Measurements from ENCODE around the gene LRP8.

LRP8 gene

GRCh38 chr1:53305650-53306049 lies 22.2 kb downstream of the LRP8 start:
- peak; percentile 26 for DNase-seq (ENCODE audit: low read depth, low spot score)

- DNase-seq (ENCODE audit: low read depth, low spot score): no peak
Observed at GRCh38 chr1:53304527-53304926, 23.3 kb downstream of the LRP8 start.

- DNase-seq (ENCODE audit: low read depth, low spot score): peak; percentile 69
Observed at GRCh38 chr1:53303726-53304515, 23.9 kb downstream of the LRP8 start.

- DNase-seq (ENCODE audit: low read depth, low spot score): no peak
Observed at GRCh38 chr1:53303243-53303642, 24.6 kb downstream of the LRP8 start.

GRCh38 chr1:53299233-53299632 lies 28.6 kb downstream of the LRP8 start:
- DNase-seq (ENCODE audit: low read depth, low spot score): no peak

GRCh38 chr1:53298045-53298637 lies 29.7 kb downstream of the LRP8 start:
- DNase-seq (ENCODE audit: low read depth, low spot score): no peak

GRCh38 chr1:53297195-53297594 lies 30.7 kb downstream of the LRP8 start:
- DNase-seq (ENCODE audit: low read depth, low spot score): no peak

GRCh38 chr1:53296117-53296749 lies 31.6 kb downstream of the LRP8 start:
- DNase-seq (ENCODE audit: low read depth, low spot score): no peak

- DNase-seq (ENCODE audit: low read depth, low spot score): no peak
Observed at GRCh38 chr1:53295726-53296116, 32.1 kb downstream of the LRP8 start.

GRCh38 chr1:53295295-53295694 lies 32.6 kb downstream of the LRP8 start:
- no peak for DNase-seq (ENCODE audit: low read depth, low spot score)

- peak; percentile 34 for DNase-seq (ENCODE audit: low read depth, low spot score)
Observed at GRCh38 chr1:53294567-53294966, 33.3 kb downstream of the LRP8 start.

GRCh38 chr1:53294061-53294460 lies 33.8 kb downstream of the LRP8 start:
- DNase-seq (ENCODE audit: low read depth, low spot score): no peak

DNA sequence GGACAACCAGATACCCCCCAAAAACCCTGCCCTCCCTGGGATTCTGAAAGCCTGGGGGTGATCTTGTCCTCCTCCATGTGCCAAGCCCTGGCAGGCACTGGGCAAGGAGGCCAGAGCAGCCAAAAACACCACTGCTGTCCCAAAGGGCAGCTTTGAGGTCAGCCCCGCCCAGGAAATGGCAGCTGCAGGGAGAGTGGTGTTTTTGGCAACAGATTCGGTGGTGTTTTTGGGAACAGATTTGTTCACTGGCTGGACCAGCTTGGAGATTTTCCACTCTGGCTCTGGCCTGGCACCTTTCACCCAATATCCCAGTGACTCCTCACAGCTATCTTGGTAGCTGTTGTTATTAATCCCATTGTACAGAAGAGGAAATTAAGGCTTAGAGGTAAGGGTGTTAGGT lies 34.7 kb downstream of the LRP8 start:
- no peak for DNase-seq (ENCODE audit: low read depth, low spot score)

GRCh38 chr1:53292690-53293089 lies 35.2 kb downstream of the LRP8 start:
- no peak for DNase-seq (ENCODE audit: low read depth, low spot score)

DNA sequence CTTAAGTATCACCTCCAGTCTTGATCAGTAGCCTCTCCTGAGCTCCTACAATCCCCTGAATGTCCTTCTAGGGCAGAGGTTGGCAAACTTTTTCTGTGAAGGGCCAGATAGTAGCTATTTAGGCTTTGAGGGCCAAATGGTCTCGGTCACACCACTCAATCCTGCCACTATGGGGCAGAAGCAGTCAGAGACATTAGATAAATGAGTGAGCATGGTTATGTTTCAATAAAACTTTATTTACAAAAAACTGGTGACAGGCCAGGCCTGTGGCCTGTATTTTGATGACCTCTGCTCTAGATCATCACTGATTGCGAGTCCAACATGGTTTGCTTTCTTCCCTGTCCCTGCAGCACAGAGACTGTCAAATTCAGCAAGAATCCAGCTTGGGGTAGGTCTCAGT lies 36.3 kb downstream of the LRP8 start:
- no peak for DNase-seq (ENCODE audit: low read depth, low spot score)

DNA sequence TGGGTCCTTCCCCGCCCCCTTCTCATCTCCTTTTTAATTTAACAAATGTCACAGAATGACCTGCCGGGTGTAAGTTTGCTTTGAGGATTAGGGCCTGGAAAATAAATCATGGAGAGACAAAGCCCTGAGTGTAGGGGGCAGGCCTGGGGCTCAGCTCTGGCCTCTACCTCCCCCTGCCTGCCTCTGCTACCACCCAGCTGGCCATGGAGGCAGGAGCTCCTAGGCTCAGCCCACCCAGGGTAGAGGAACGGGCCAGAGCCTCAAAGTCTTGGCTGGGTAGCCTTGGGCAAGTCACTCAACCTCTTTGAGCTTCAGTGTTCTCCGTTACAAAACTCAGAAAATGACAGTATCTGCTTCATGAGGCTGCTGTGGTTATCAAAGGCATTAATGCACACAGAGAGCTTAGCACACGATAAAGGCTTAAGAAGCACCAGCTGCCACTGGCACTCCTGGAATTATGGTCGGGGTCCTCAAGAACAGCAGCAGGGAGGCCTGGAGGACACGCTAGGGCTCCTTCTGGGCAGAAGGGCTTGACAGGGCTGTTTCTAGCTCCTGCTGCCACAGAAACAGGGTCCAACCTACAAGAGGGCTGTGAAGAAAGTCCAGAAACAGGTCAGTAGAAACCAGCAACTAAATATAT lies 39.0 kb downstream of the LRP8 start:
- DNase-seq (ENCODE audit: low read depth, low spot score): no peak

DNA sequence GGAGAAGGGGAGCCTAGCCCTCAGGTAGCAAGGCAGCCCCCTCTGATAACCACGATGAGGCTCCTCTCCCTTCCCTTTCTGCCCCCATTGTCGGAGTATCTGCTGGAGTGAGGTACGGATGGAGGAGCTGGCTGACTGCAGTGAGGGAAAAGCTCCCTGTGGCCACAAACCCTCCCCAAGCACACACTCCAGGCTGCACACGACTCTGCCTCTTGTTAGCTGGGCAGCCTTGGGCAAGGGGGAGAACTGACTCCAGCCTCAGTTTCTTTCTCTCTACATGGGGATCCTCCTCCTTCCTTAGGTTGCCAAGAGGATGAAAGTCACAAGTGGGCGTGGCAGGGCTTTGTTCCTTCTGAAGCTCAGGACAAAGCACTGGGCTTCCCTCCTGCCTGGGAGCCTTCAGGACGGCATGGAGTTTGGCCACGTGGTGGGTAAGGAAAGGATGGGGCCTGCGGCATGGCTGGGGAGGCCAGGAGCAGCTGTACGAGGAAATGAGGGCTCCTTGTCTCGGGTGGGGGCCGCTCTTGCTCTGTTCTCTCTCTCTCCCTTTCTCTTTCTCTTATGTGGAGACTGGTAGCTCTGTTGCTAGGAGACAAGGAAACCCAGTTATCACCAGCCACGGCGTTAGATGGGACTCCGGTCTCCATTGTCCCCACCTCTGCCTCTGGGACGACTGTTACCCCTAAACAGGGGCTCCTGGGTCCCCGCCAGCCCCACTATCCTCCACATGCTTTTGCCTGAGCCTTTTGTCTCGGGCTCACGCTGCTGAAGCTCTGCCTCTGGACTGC lies 39.7 kb downstream of the LRP8 start:
- peak; percentile 32 for DNase-seq (ENCODE audit: low read depth, low spot score)

GRCh38 chr1:53286955-53287354 lies 40.9 kb downstream of the LRP8 start:
- no peak for DNase-seq (ENCODE audit: low read depth, low spot score)

DNA sequence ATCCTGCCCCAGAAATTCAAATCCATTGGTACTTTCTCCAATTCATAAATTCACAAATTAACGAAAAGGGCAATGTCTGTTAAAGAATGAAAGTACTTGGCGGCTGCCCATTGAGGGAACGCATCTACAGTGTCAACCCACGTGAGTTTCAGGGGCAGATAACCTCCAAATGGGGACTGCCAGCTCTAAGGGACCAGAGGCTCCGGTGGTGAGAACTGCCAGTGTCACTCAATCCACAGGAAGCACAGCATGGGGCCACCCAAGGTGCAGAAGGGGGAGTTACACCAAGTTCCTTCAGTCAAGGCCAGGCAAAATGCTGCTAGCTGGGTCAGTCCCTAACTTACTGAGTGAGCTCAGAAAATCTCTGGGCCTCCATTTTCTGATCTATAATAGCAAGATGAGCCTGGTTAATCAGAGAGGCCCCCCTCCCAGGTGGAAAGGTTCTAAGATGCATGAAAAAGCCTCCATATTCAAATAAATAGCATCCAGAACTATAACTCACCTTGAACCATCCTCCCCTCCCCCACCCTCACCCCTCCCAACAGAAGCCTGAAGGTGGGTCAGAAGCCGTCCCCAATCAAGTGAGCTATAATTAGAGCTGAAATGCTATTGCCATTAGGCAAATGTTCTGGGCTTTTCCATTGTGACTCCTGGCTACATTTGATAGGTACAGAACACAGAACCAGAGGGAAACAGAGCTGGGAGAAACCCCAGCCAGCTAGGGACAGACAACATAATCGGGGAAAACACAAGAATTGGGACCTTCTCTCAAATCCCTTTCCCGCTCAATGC lies 41.7 kb downstream of the LRP8 start:
- DNase-seq (ENCODE audit: low read depth, low spot score): no peak

DNA sequence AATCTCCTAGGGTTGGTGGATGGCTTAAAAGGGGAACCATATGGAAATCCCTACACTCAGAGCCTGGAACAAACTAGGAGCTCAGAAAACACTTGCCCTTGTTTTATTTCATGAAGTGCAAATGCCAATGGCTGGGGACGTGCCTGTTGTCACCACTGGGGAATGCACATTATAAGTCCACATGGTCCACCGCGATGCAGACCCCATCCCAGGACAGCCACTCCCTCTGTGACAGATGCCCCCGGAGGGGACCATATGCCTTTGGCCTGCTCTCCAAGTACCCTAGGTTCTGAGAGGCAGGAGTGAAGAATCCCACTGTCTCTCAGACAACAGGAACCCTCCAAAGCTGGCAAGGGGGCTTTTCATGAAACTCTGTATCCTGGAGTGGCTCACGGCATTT lies 42.3 kb downstream of the LRP8 start:
- no peak for DNase-seq (ENCODE audit: low read depth, low spot score)
